NCI-H446 (cell line): ENCODE results near the gene PCDHA7.
A peak's percentile ranks its signal among the peaks of the same experiment; 100 is the strongest.
"Not testable (repeated sequence)": the region's sequence is repeated elsewhere in the genome, so short reads cannot be mapped to it uniquely, and the experiment has no call there.

Experiments
- DNase-seq, 2 experiments: peaks; one replicate each; lab custom pipeline; 2025; lab: John Stamatoyannopoulos, UW

PCDHA7 gene

GRCh38 chr5:140862441-140863295 lies 28.6 kb downstream of the PCDHA7 start:
- DNase-seq: no peak

GRCh38 chr5:140868721-140869554 lies 34.9 kb downstream of the PCDHA7 start, which contains the start of gene PCDHA11:
Gene PCDHA11 (plus strand): TSS chr5:140868957. CDS start chr5:140869104, 147 bp downstream.
- no peak for DNase-seq

DNA sequence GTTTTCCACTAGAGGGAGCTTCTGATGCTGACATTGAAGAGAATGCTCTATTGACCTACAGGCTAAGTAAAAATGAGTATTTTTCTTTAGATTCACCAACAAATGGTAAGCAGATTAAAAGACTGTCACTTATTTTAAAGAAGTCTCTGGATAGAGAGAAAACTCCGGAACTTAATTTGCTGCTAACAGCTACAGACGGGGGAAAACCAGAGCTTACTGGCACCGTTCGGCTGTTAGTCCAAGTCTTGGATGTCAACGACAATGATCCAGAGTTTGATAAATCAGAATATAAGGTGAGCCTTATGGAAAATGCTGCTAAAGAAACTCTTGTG lies 35.5 kb downstream of the PCDHA7 start:
- no peak for DNase-seq

DNA sequence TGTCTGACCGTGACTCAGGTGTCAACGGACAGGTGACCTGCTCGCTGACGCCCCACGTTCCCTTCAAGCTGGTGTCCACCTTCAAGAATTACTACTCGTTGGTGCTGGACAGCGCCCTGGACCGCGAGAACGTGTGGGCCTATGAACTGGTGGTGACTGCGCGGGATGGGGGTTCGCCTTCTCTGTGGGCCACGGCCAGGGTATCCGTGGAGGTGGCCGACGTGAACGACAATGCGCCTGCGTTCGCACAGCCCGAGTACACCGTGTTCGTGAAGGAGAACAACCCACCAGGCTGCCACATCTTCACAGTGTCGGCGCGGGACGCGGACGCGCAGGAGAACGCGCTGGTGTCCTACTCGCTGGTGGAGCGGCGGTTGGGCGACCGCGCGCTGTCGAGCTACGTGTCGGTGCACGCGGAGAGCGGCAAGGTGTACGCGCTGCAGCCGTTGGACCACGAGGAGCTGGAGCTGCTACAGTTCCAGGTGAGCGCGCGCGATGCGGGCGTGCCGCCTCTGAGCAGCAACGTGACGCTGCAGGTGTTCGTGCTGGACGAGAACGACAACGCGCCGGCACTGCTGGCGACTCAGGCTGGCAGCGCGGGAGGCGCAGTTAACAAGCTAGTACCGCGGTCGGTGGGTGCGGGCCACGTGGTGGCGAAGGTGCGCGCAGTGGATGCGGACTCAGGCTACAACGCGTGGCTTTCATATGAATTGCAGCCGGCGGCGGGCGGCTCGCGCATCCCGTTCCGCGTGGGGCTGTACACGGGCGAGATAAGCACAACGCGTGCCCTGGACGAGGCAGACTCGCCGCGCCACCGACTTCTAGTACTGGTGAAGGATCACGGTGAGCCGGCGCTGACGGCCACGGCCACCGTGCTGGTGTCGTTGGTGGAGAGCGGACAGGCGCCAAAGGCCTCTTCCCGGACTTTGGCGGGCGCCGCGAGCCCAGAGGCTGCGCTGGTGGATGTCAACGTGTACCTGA lies 36.4 kb downstream of the PCDHA7 start:
- DNase-seq: no peak

- no peak for DNase-seq
These were observed 41.3 kb downstream of the PCDHA7 start, which contains the start of gene PCDHA12 for GRCh38 chr5:140875085-140876065. Gene PCDHA12 (plus strand): TSS chr5:140875308. CDS start chr5:140875473, 165 bp downstream.

DNA sequence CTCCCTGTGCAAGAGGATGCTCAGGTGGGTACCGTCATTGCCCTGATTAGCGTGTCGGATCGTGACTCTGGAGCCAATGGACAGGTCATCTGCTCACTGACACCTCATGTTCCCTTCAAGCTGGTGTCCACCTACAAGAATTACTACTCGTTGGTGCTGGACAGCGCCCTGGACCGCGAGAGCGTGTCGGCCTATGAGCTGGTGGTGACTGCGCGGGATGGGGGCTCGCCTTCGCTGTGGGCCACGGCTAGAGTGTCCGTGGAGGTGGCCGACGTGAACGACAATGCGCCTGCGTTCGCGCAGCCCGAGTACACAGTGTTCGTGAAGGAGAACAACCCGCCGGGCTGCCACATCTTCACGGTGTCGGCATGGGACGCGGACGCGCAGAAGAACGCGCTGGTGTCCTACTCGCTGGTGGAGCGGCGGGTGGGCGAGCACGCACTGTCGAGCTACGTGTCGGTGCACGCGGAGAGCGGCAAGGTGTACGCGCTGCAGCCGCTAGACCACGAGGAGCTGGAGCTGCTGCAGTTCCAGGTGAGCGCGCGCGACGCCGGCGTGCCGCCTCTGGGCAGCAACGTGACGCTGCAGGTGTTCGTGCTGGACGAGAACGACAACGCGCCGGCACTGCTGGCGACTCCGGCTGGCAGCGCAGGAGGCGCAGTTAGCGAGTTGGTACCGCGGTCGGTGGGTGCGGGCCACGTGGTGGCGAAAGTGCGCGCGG lies 42.6 kb downstream of the PCDHA7 start:
- not testable (repeated sequence) for DNase-seq

DNA sequence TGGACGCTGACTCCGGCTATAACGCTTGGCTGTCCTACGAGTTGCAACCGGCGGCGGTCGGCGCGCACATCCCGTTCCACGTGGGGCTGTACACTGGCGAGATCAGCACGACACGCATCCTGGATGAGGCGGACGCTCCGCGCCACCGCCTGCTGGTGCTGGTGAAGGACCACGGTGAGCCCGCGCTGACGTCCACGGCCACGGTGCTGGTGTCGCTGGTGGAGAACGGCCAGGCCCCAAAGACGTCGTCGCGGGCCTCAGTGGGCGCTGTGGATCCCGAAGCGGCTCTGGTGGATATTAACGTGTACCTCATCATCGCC lies 43.2 kb downstream of the PCDHA7 start:
- DNase-seq: no peak

DNA sequence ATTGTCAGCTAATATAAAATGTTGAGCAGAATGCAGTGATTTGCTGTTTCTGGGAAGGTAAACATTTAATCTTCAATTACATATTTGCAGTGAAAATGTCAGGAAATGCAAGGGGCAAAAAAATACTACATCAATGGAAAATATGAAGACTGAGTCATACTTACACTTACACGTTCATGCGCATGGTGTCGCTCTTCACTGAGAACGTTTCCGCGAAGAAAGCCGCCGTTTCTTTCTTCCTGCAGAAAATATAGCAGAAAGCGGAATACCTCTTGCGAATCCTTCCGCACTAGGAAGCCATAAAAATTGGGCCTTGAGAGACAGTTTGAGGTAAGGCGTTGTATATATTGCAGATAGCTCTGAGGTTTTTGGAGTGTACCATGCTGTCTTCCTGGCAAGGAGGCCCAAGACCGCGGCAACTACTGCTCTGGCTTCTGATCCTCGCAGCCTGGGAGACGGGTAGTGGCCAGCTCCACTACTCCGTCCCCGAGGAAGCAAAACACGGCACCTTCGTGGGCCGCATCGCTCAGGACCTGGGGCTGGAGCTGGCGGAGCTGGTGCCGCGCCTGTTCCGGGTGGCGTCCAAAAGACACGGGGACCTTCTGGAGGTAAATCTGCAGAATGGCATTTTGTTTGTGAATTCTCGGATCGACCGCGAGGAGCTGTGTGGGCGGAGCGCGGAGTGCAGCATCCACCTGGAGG lies 48.0 kb downstream of the PCDHA7 start, which contains the start of gene PCDHA13:
Gene PCDHA13 (plus strand): TSS at position 236 of the 702 bp plus-strand sequence. CDS start 145 bp downstream, at position 381.
- no peak for DNase-seq

DNA sequence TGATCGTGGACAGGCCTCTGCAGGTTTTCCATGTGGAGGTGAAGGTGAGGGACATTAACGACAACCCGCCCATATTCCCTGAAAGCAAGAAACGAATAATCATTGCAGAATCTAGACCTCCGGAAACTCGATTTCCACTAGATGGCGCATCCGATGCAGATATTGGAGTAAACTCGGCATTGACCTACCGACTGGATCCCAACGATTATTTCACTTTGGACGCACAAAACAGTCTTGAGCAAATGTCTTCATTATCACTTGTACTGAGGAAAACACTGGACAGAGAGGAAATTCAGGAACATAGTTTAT lies 48.5 kb downstream of the PCDHA7 start:
- peak in 1 of 2 experiments; percentile 4 for DNase-seq

DNA sequence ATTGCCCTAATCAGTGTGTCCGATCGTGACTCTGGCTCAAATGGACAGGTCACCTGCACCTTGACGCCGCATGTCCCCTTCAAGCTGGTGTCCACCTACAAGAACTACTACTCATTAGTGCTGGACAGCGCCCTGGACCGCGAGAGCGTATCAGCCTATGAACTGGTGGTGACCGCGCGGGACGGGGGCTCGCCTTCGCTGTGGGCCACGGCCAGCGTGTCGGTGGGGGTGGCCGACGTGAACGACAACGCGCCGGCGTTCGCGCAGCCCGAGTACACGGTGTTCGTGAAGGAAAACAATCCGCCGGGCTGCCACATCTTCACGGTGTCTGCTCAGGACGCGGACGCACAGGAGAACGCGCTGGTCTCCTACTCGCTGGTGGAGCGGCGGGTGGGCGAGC lies 49.3 kb downstream of the PCDHA7 start:
- no peak for DNase-seq

DNA sequence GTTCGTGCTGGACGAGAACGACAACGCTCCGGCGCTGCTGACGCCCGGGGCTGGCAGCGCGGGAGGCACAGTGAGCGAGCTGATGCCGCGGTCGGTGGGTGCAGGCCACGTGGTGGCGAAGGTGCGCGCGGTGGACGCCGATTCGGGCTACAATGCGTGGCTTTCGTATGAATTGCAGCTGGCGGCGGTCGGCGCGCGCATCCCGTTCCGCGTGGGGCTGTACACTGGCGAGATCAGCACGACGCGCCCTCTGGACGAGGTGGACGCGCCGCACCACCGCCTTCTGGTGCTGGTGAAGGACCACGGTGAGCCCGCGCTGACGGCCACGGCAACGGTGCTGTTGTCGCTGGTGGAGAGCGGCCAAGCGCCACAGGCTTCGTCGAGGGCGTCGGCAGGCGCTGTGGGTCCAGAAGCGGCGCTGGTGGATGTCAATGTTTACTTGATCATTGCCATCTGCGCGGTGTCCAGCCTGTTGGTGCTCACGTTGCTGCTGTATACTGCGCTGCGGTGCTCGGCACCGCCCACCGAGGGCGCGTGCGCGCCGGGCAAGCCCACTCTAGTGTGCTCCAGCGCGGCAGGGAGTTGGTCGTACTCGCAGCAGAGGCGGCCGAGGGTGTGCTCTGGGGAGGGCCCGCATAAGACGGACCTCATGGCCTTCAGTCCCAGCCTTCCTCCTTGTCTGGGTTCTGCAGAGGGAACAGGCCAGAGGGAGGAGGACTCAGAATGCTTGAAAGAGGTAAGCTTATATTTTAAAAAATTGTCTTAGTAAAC lies 50.0 kb downstream of the PCDHA7 start:
- no peak for DNase-seq
